ENCODE measurements around the gene LAMA4.

DNA sequence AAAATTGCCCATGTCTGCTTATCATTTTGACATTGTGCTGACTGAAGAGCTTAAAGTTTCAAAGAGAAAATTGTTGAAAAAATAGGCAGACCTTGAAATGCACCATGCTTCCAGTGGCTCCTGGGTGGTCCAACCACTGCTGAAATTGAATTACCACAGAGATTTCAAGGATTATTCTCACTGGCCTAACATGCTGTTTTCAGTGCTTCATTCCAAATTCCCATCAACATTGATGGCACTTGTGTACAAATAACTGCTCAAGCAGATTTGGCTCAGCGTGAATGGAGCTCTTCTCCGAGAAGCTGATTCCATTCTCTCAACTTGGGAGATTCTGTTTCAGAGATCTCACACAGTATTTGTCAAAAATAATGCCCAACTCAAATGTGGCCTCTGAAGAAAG is 75.5 kb downstream of the LAMA4 start:
- TF ChIP-seq, protein P1, sequence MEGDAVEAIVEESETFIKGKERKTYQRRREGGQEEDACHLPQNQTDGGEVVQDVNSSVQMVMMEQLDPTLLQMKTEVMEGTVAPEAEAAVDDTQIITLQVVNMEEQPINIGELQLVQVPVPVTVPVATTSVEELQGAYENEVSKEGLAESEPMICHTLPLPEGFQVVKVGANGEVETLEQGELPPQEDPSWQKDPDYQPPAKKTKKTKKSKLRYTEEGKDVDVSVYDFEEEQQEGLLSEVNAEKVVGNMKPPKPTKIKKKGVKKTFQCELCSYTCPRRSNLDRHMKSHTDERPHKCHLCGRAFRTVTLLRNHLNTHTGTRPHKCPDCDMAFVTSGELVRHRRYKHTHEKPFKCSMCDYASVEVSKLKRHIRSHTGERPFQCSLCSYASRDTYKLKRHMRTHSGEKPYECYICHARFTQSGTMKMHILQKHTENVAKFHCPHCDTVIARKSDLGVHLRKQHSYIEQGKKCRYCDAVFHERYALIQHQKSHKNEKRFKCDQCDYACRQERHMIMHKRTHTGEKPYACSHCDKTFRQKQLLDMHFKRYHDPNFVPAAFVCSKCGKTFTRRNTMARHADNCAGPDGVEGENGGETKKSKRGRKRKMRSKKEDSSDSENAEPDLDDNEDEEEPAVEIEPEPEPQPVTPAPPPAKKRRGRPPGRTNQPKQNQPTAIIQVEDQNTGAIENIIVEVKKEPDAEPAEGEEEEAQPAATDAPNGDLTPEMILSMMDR (IDR thresholded peaks at IDR 0.05), result no peak
- TF ChIP-seq EZH2phosphoT487 (IDR thresholded peaks at IDR 0.05) (no peak), EZH2 (IDR thresholded peaks at IDR 0.05) (no peak)

All from neural progenitor cell (in vitro differentiated cells).